ENCODE measurements around the gene TMEM240.
"Not testable (repeated sequence)": the region's sequence is repeated elsewhere in the genome, so short reads cannot be mapped to it uniquely, and the experiment has no call there.

The TMEM240 gene

GRCh38 chr1:1490633-1491230 lies 49.7 kb downstream of the TMEM240 start:
- no peak for DNase-seq

GRCh38 chr1:1489861-1490260 lies 50.6 kb downstream of the TMEM240 start:
- DNase-seq, result no peak

GRCh38 chr1:1489231-1489630 lies 51.2 kb downstream of the TMEM240 start:
- no peak for DNase-seq

GRCh38 chr1:1487701-1488100 lies 52.7 kb downstream of the TMEM240 start:
- no peak for DNase-seq

GRCh38 chr1:1485755-1486317 lies 54.6 kb downstream of the TMEM240 start:
- not testable (repeated sequence) for DNase-seq

- DNase-seq, result not testable (repeated sequence)
Observed at GRCh38 chr1:1484976-1485750, 55.3 kb downstream of the TMEM240 start.

All from GOT3 (cell line).